Esophagus muscularis mucosa (tissue), 4 donors: Measurements from ENCODE around the gene FAM241B. TPM values are rescaled to one million over a fixed set of nuclear protein-coding genes. Genes with fewer than 3 reads are reported as not detected.
A peak's percentile ranks its signal among the peaks of the same experiment; 100 is the strongest.

ENCODE experiments used
- DNase-seq: peaks from one replicate; pipeline ENCODE4 v3.0.0-alpha.2; 2017; ENCODE audit errors: extremely low spot score
- H3K27ac ChIP-seq, 4 donors: fragments of 200-600 bp; sonication (generic); replicated peaks in 1 of 4; 1 replicate in 3 of 4; 2 replicates in 1 of 4; pipeline ENCODE4 v1.5.1; 2016 to 2019; ENCODE audit warnings: mild to moderate bottlenecking in 1 of 4
- H3K27me3 ChIP-seq, 4 donors: fragments of 200-600 bp; sonication (generic); one replicate each; pipeline versions ENCODE4 v1.5.1 to v1.6.0; 2016 to 2019
- H3K36me3 ChIP-seq, 4 donors: fragments of 200-600 bp; sonication (generic); one replicate each; pipeline ENCODE4 v1.5.1; 2016 to 2019
- H3K4me1 ChIP-seq, 4 donors: fragments of 200-600 bp; sonication (generic); one replicate each; pipeline ENCODE4 v1.5.1; 2016 to 2019
- H3K4me3 ChIP-seq, 4 donors: fragments of 200-600 bp; sonication (generic); 1 replicate in 2 of 4; 2 replicates in 2 of 4; pipeline ENCODE4 v1.5.1; 2016 to 2019; ENCODE audit warnings: mild to moderate bottlenecking in 4 of 4, moderate library complexity in 1 of 4
- H3K9me3 ChIP-seq, 4 donors: fragments of 200-600 bp; sonication (generic); 1 replicate in 3 of 4; 2 replicates in 1 of 4; pipeline ENCODE4 v1.5.1; 2016 to 2019
- CTCF ChIP-seq, 3 experiments: fragments of 200-600 bp in 2 of 3; fragments of 450-650 bp in 1 of 3; sonication (generic) in 2 of 3; IDR thresholded peaks; one replicate each; pipeline ENCODE4 v1.5.1; 2017 to 2019; ENCODE audit warnings: antibody characterized with exemption in 3 of 3, mild to moderate bottlenecking in 2 of 3, moderate library complexity in 1 of 3
- EP300 ChIP-seq: sonication (generic); formaldehyde crosslinking; IDR thresholded peaks from one replicate; pipeline ENCODE4 v1.6.1; 2017; ENCODE audit warnings: antibody characterized with exemption
- POLR2A ChIP-seq: fragments of 450-650 bp; IDR thresholded peaks from one replicate; pipeline ENCODE4 v1.6.1; 2017; ENCODE audit warnings: antibody characterized with exemption, moderate library complexity, mild to moderate bottlenecking, low read depth
- POLR2AphosphoS5 ChIP-seq, 2 donors: sonication (generic); formaldehyde crosslinking; IDR thresholded peaks; one replicate each; pipeline ENCODE4 v1.6.1; 2017; ENCODE audit warnings: antibody characterized with exemption in 2 of 2
- WGBS: methylation state at CpG from one replicate; pipeline ENCODE4 v1.1.5; 2018; 5-methylcytosine and 5-hydroxymethylcytosine counted together
- intact Hi-C: fragments of 100-400 bp; cut with DNase I; formaldehyde crosslinking; loops from one replicate; pipeline ENCODE4 v1.15.1; 2023
- total RNA-seq, 4 donors: library from RNA; depleted of rRNA; stranded (reverse); fragments of >200 nt; gene quantifications; one replicate each; pipeline versions ENCODE4 v1.1.0 to v1.2.1, GENCODE V29; 2016

The FAM241B gene
- total RNA-seq, 4 donors from 2014 or later, result 2.0 to 9.1 (median 6.5) TPM

GRCh38 chr10:69635428-69636272 is 5.6 kb downstream of the FAM241B start:
- Histone ChIP-seq H3K27ac (no peak overlapping the region), H3K36me3 (peaks cover 0 to 17% (median 4%) of the 10 kb centered on the region in 4 donors), H3K9me3 (no peaks in the 10 kb centered on the region), H3K4me3 (no peak overlapping the region), H3K27me3 (peaks cover 0 to 2% (median 0%) of the 10 kb centered on the region in 4 donors), H3K4me1 (peaks cover 1 to 10% (median 5%) of the 10 kb centered on the region in 4 donors)
- intact Hi-C loops, result loop anchor here (5.0 to 10.0 kb wide), 3 partner anchors 118 to 401 kb away; no protein-coding TSS in a partner anchor
- 71% methylated on average over 6 of the region's 13 CpGs for WGBS
- DNase-seq, result no peak
- TF ChIP-seq CTCF (IDR thresholded peaks at IDR 0.05), result no peak
- TF ChIP-seq POLR2AphosphoS5 (IDR thresholded peaks at IDR 0.05), result no peak
- TF ChIP-seq POLR2A, result no peak
- TF ChIP-seq EP300, result no peak

DNA sequence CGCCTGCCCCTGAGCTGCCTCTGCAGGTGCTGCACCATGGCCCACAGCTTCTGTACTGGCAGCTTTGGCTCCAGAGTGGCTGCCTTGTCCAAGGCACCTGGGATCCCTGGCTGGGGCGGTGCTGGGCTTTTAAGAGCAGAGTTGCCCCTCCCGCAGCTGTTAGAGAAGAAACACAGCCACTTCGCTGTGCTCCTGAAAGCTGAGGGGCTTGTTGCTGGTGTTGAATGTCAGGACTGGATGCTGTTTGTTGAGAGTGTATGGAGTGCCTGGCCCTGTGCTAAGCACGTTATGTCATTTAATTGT is 6.2 kb downstream of the FAM241B start:
- peaks cover 0 to 8% (median 0%) of the 10 kb centered on the region in 4 donors for H3K27me3 ChIP-seq
- no peaks in the 10 kb centered on the region for H3K9me3 ChIP-seq
- no peak overlapping the region for H3K4me3 ChIP-seq
- WGBS, result 88% methylated on average over 4 of the region's 5 CpGs
- no peak overlapping the region for H3K27ac ChIP-seq
- intact Hi-C loops, result loop anchor here (5.0 to 10.0 kb wide), 3 partner anchors 119 to 401 kb away; no protein-coding TSS in a partner anchor
- TF ChIP-seq EP300, result no peak
- no peak for TF ChIP-seq POLR2AphosphoS5 (IDR thresholded peaks at IDR 0.05)
- no peak for TF ChIP-seq CTCF (IDR thresholded peaks at IDR 0.05)
- no peak for TF ChIP-seq POLR2A
- H3K4me1 ChIP-seq, result peaks cover 0 to 4% (median under 1%) of the 10 kb centered on the region in 4 donors
- DNase-seq, result no peak
- H3K36me3 ChIP-seq, result peaks cover 0 to 17% (median 4%) of the 10 kb centered on the region in 4 donors

DNA sequence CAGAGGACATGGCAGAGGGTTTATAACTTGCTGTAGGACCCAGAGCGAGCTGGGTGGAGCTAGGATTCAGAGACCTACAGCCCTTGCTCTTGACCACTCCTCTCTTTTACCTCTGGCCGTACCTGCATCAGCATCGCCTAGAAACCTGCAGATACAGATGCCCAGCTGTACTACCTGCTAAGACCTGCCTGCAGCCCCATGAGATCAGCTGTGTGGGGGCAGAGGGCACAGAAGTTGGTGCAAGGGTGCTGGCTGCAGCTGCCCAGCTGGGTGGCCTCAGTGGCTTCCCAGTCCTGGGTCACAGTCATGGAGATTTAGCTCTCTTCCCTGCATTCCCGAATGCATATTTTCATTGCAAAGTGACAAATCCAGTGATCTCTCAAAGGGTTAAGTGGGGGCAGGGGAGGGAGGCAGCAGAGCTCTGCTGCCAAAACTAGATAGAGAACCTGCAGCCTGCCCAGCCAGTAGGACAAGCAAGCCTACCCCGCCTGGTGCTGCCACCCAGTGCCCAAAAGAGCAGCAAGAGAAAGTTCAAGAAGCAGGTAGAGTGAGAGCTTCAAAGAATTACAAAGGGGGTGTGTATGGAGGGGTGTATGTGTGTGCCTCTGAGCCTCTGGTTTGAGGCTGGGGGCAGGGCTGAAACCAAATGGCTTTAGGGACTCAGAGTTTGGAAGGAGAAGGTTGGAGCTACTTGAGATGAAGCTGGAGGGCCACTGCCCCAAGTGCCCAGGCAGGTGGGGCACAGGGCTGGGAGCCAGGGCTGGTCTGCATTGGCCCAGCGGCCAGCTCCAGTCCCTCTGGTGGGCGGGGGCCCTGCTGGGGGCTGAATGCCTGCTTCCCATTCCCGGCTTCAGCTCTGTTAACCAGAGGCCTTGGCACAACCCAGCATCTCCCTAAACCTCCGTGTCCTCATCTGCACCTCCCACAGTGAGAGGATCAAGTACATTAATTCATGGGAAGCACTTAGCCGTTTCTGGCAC is 6.9 kb downstream of the FAM241B start:
- peaks cover 0 to 14% (median 0%) of the 10 kb centered on the region in 4 donors for H3K27me3 ChIP-seq
- no peak for DNase-seq
- H3K27ac ChIP-seq, result no peak overlapping the region
- WGBS, result 66% methylated on average over 8 of the region's 10 CpGs
- intact Hi-C loops, result loop anchor here (5.0 to 10.0 kb wide), 3 partner anchors 120 to 402 kb away; no protein-coding TSS in a partner anchor
- TF ChIP-seq EP300 (no peak), POLR2AphosphoS5 (IDR thresholded peaks at IDR 0.05) (no peak), CTCF (IDR thresholded peaks at IDR 0.05) (peak in 1 of 3 experiments; percentile 15), POLR2A (no peak)
- H3K4me1 ChIP-seq, result peaks cover 0 to 4% (median 0%) of the 10 kb centered on the region in 4 donors
- H3K4me3 ChIP-seq, result no peak overlapping the region
- no peaks in the 10 kb centered on the region for H3K9me3 ChIP-seq
- H3K36me3 ChIP-seq, result peaks cover 0 to 17% (median 4%) of the 10 kb centered on the region in 4 donors

DNA sequence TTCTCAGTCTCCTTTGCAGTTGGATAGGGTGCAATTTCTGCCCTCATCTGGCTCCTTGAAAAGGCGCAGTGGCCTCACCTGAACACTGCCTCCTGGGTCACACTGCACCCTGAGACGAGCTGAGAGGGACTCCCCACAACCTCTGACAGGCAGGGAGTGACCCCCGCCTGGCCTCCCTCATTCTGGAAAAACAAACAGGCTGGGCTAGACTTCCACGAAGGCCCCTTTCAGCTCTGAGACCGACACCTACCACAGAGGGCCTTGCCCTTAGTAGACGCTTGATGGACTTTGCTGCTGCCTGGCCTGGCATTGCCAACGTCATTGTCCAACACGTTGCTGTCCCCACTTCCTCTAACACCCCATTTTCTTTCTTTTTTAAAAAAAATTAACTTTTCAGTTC is 8.6 kb downstream of the FAM241B start:
- H3K27ac ChIP-seq, result no peak overlapping the region
- WGBS, result 58% methylated on average over 8 of the region's 8 CpGs
- peaks cover 0 to 4% (median 0%) of the 10 kb centered on the region in 4 donors for H3K4me1 ChIP-seq
- DNase-seq, result no peak
- peaks cover 0 to 6% (median 0%) of the 10 kb centered on the region in 4 donors for H3K36me3 ChIP-seq
- no peaks in the 10 kb centered on the region for H3K9me3 ChIP-seq
- no peak for TF ChIP-seq POLR2A
- no peak for TF ChIP-seq CTCF (IDR thresholded peaks at IDR 0.05)
- no peak for TF ChIP-seq POLR2AphosphoS5 (IDR thresholded peaks at IDR 0.05)
- no peak for TF ChIP-seq EP300
- intact Hi-C loops, result loop anchor here (5.0 to 10.0 kb wide), 3 partner anchors 121 to 404 kb away; no protein-coding TSS in a partner anchor
- peaks cover 0 to 17% (median 0%) of the 10 kb centered on the region in 4 donors for H3K27me3 ChIP-seq
- H3K4me3 ChIP-seq, result no peak overlapping the region
